Hindlimb muscle (tissue), 1 donor: ENCODE results near the gene EID2. TPM values are rescaled to one million over a fixed set of nuclear protein-coding genes. Genes with fewer than 3 reads are reported as not detected.

Source experiments
- DNase-seq: peaks from one replicate; pipeline ENCODE4 v3.0.0-alpha.2; 2013
- polyA plus RNA-seq: library from polyadenylated mRNA; unstranded; fragments of 120-200 nt; gene quantifications from one replicate; pipeline ENCODE4 v1.2.1, GENCODE V29; 2013; ENCODE audit not compliant: insufficient read length

EID2 gene, protein sequence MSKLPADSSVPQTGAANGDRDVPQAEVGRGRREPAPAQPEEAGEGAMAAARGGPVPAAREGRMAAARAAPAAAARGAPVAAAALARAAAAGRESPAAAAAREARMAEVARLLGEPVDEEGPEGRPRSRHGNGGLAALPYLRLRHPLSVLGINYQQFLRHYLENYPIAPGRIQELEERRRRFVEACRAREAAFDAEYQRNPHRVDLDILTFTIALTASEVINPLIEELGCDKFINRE
- polyA plus RNA-seq, result 9.2 TPM

GRCh38 chr19:39539518-39540332 lies at the start of gene EID2:
Gene EID2, minus strand, starts transcription at chr19:39540161. Its CDS starts 82 bp downstream, at chr19:39540079.
- peak; percentile 97 for DNase-seq

GRCh38 chr19:39588066-39588465 lies 48.1 kb upstream of the EID2 start:
- DNase-seq, result no peak

GRCh38 chr19:39587496-39587895 lies 47.5 kb upstream of the EID2 start:
- no peak for DNase-seq

- no peak for DNase-seq
Observed at GRCh38 chr19:39582891-39583625, 43.1 kb upstream of the EID2 start.

GRCh38 chr19:39582442-39582841 lies 42.5 kb upstream of the EID2 start:
- DNase-seq, result no peak

GRCh38 chr19:39568604-39569003 lies 28.6 kb upstream of the EID2 start:
- no peak for DNase-seq

DNA sequence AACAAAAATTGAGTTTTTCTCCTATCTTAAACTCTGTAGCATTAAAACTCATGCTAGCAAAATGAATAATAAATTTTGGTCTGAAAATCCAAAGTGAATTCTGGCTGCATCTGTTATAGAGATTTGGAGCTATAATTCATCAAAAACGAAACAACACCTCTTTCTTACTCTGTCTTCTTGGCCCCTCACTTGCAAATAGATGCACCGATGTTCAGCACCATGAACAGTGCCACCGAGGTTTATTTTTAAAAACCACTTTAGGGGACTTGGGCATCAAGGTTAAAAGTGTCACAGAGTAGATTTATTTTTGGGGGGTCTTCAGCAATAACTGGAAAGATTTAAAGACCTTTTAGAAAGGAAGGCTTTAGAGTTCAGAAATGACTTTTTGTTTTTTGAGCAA lies 26.1 kb upstream of the EID2 start:
- no peak for DNase-seq

- no peak for DNase-seq
Observed at GRCh38 chr19:39563408-39563807, 23.4 kb upstream of the EID2 start.

- no peak for DNase-seq
Observed at GRCh38 chr19:39558624-39559117, 18.7 kb upstream of the EID2 start.

GRCh38 chr19:39557811-39558623 lies 18.1 kb upstream of the EID2 start:
- no peak for DNase-seq

DNA sequence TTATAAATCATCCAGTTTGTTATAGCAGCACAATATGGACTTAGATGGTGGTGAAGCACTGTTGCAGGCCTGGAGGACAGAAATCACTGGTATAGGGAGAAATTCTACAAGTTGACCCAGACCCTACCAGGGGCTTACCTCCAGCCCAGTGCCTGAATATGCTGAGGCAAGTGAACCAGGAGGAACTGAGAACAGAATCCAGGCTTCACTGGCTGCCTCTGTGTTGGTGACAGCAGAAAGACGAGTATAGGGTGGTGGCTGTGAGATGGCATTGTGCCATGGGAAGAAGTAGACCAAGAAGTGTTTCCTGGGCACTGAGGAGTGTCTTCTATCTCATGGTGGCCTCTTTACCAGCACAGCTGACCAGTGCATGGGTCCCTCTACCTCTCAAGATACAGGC lies 15.9 kb upstream of the EID2 start:
- no peak for DNase-seq

GRCh38 chr19:39554701-39555311 lies 14.8 kb upstream of the EID2 start:
- no peak for DNase-seq

- DNase-seq, result no peak
Observed at GRCh38 chr19:39553082-39553652, 13.2 kb upstream of the EID2 start.

DNA sequence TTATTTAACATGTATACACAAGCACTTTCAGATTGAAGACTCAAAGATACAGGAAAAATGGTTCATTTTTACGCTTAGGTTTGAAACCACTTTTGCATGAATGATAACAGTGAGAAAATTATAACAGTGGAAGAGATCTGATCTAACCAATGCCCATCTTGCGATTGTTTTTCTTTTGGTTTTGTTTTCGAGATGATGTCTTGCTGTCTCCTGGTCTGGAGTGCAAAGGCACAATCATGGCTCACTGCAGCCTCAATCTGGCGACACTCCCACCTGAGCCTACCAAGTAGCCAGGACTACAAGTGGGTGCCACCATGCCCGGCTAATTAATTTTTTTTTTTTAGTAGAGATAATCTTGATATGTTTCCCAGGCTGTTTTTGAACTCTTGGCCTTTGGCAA lies 10.2 kb upstream of the EID2 start:
- DNase-seq, result no peak

GRCh38 chr19:39546599-39546998 lies 6.6 kb upstream of the EID2 start:
- DNase-seq, result no peak

- no peak for DNase-seq
Observed at GRCh38 chr19:39544911-39545310, 5.0 kb upstream of the EID2 start.

DNA sequence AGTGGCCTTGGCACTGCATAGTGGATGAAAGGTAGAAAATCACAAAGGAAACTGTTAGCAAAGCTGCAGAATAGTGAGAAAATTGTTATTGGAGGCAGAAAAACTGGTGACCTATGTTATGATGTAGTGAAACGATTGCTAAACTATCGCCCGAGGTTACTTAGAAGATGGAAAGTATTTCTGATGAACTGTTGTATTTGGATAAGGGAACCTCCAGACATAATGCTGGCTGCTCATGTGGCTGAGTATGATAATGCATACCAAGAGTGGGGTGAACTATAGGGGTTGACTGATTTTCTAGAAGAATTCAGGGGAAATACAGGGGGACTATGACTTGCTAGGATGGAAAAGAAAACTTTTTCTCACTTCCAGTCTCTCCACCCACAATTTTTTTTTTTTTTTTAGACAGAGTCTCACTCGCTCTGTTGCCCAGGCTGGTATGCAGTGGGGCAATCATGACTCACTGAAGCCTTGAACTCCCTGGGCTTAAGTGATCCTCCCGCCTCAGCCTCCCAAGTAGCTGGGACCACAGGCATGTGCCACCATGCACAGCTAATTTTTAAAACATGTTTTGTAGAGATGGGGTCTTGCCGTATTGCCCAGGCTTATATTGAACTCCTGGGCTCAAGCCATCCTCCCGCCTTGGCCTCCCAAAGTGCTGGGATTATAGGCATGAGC lies 4.4 kb upstream of the EID2 start:
- no peak for DNase-seq

- DNase-seq, result no peak
Observed at GRCh38 chr19:39543477-39543857, 3.5 kb upstream of the EID2 start.

DNA sequence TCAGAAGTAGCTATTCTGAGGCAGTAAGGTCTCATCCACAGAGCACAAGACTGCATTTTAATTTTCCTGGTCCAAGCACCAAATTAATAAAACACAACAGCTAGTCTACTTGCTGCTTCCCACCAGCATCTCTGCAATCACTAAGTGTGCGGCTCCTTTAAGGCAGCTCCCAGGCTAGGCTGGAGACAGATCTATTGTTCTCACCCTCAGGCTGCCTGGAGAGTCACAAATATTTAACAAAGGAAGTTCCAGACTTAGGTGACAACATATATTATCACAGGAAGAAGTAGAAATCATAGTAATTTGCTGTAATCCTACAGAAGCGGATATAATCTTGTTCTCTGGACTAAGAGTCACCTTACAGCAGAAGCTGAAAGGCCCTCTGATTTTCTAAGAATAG lies 2.2 kb upstream of the EID2 start:
- DNase-seq, result no peak

GRCh38 chr19:39540333-39540673 lies 342 bp upstream of the EID2 start:
- no peak for DNase-seq

GRCh38 chr19:39539165-39539517 lies 820 bp downstream of the EID2 start:
- no peak for DNase-seq
